ENCODE measurements around the gene ALKBH4.
A peak's percentile ranks its signal among the peaks of the same experiment; 100 is the strongest.
"Not testable (repeated sequence)": the region's sequence is repeated elsewhere in the genome, so short reads cannot be mapped to it uniquely, and the experiment has no call there.

ALKBH4 gene

GRCh38 chr7:102457352-102457924 is 7.2 kb downstream of the ALKBH4 start:
- Mint-ChIP-seq H3K4me1 (peaks cover 14% of the 10 kb centered on the region), H3K9me3 (no peaks in the 10 kb centered on the region), H3K4me3 (no peak overlapping the region), H3K27ac (ENCODE audit: low read depth) (no peak overlapping the region), H3K27me3 (no peaks in the 10 kb centered on the region), H3K36me3 (ENCODE audit: insufficient read depth) (peaks cover 17% of the 10 kb centered on the region)
- no peak for ATAC-seq (replicated peaks; ENCODE audit: extremely low read depth, poor library complexity, severe bottlenecking)
- DNase-seq (ENCODE audit: low spot score in 2 of 2), result no peak

GRCh38 chr7:102456327-102456726 is 8.3 kb downstream of the ALKBH4 start:
- no peak for ATAC-seq (replicated peaks; ENCODE audit: extremely low read depth, poor library complexity, severe bottlenecking)
- DNase-seq (ENCODE audit: low spot score in 2 of 2), result no peak
- no peaks in the 10 kb centered on the region for H3K27me3 Mint-ChIP-seq
- peaks cover 15% of the 10 kb centered on the region for H3K36me3 Mint-ChIP-seq (ENCODE audit: insufficient read depth)
- H3K4me3 Mint-ChIP-seq, result no peak overlapping the region
- H3K27ac Mint-ChIP-seq (ENCODE audit: low read depth), result no peak overlapping the region
- H3K4me1 Mint-ChIP-seq, result peaks cover 6% of the 10 kb centered on the region
- no peaks in the 10 kb centered on the region for H3K9me3 Mint-ChIP-seq

- H3K27ac Mint-ChIP-seq (ENCODE audit: low read depth), result no peak overlapping the region
- H3K36me3 Mint-ChIP-seq (ENCODE audit: insufficient read depth), result peaks cover 14% of the 10 kb centered on the region
- DNase-seq (ENCODE audit: low spot score in 2 of 2), result no peak
- H3K4me3 Mint-ChIP-seq, result no peak overlapping the region
- H3K27me3 Mint-ChIP-seq, result no peaks in the 10 kb centered on the region
- no peak for ATAC-seq (replicated peaks; ENCODE audit: extremely low read depth, poor library complexity, severe bottlenecking)
- H3K9me3 Mint-ChIP-seq, result no peaks in the 10 kb centered on the region
- peaks cover 2% of the 10 kb centered on the region for H3K4me1 Mint-ChIP-seq
Measured at GRCh38 chr7:102455596-102455995, 9.1 kb downstream of the ALKBH4 start.

GRCh38 chr7:102454932-102455331 is 9.7 kb downstream of the ALKBH4 start:
- Mint-ChIP-seq H3K27ac (ENCODE audit: low read depth) (peak overlapping the region; percentile 59), H3K36me3 (ENCODE audit: insufficient read depth) (peaks cover 12% of the 10 kb centered on the region)
- not testable (repeated sequence) for ATAC-seq (replicated peaks; ENCODE audit: extremely low read depth, poor library complexity, severe bottlenecking); H3K27me3 Mint-ChIP-seq; H3K9me3 Mint-ChIP-seq; H3K4me1 Mint-ChIP-seq; H3K4me3 Mint-ChIP-seq; DNase-seq (ENCODE audit: low spot score in 2 of 2)

- no peak for ATAC-seq (replicated peaks; ENCODE audit: extremely low read depth, poor library complexity, severe bottlenecking)
- no peaks in the 10 kb centered on the region for H3K27me3 Mint-ChIP-seq
- H3K4me1 Mint-ChIP-seq, result no peaks in the 10 kb centered on the region
- H3K9me3 Mint-ChIP-seq, result no peaks in the 10 kb centered on the region
- no peak overlapping the region for H3K4me3 Mint-ChIP-seq
- peaks cover 9% of the 10 kb centered on the region for H3K36me3 Mint-ChIP-seq (ENCODE audit: insufficient read depth)
- no peak for DNase-seq (ENCODE audit: low spot score in 2 of 2)
- peak overlapping the region; percentile 59 for H3K27ac Mint-ChIP-seq (ENCODE audit: low read depth)
Measured at GRCh38 chr7:102454468-102454867, 10.2 kb downstream of the ALKBH4 start.

- no peaks in the 10 kb centered on the region for H3K27me3 Mint-ChIP-seq
- H3K4me1 Mint-ChIP-seq, result no peaks in the 10 kb centered on the region
- peaks cover 8% of the 10 kb centered on the region for H3K36me3 Mint-ChIP-seq (ENCODE audit: insufficient read depth)
- no peak overlapping the region for H3K4me3 Mint-ChIP-seq
- H3K9me3 Mint-ChIP-seq, result no peaks in the 10 kb centered on the region
- ATAC-seq (replicated peaks; ENCODE audit: extremely low read depth, poor library complexity, severe bottlenecking) (no peak), DNase-seq (ENCODE audit: low spot score in 2 of 2) (no peak)
- H3K27ac Mint-ChIP-seq (ENCODE audit: low read depth), result no peak overlapping the region
Measured at GRCh38 chr7:102453319-102453718, 11.3 kb downstream of the ALKBH4 start.

GRCh38 chr7:102452451-102452850 is 12.2 kb downstream of the ALKBH4 start:
- Mint-ChIP-seq H3K4me1 (no peaks in the 10 kb centered on the region), H3K27ac (ENCODE audit: low read depth) (no peak overlapping the region), H3K4me3 (no peak overlapping the region), H3K9me3 (no peaks in the 10 kb centered on the region), H3K36me3 (ENCODE audit: insufficient read depth) (peaks cover 8% of the 10 kb centered on the region), H3K27me3 (no peaks in the 10 kb centered on the region)
- no peak for ATAC-seq (replicated peaks; ENCODE audit: extremely low read depth, poor library complexity, severe bottlenecking)
- DNase-seq (ENCODE audit: low spot score in 2 of 2), result no peak

- Mint-ChIP-seq H3K4me3 (no peak overlapping the region), H3K4me1 (no peaks in the 10 kb centered on the region), H3K36me3 (ENCODE audit: insufficient read depth) (peaks cover 9% of the 10 kb centered on the region), H3K27ac (ENCODE audit: low read depth) (no peak overlapping the region), H3K27me3 (no peaks in the 10 kb centered on the region), H3K9me3 (no peaks in the 10 kb centered on the region)
- DNase-seq (ENCODE audit: low spot score in 2 of 2) (no peak), ATAC-seq (replicated peaks; ENCODE audit: extremely low read depth, poor library complexity, severe bottlenecking) (no peak)
Measured at GRCh38 chr7:102451371-102452054, 13.2 kb downstream of the ALKBH4 start.

- no peaks in the 10 kb centered on the region for H3K27me3 Mint-ChIP-seq
- ATAC-seq (replicated peaks; ENCODE audit: extremely low read depth, poor library complexity, severe bottlenecking), result peak; percentile 73
- H3K4me1 Mint-ChIP-seq, result no peaks in the 10 kb centered on the region
- no peak overlapping the region for H3K4me3 Mint-ChIP-seq
- H3K36me3 Mint-ChIP-seq (ENCODE audit: insufficient read depth), result peaks cover 8% of the 10 kb centered on the region
- H3K27ac Mint-ChIP-seq (ENCODE audit: low read depth), result peak overlapping the region; percentile 55
- no peak for DNase-seq (ENCODE audit: low spot score in 2 of 2)
- H3K9me3 Mint-ChIP-seq, result no peaks in the 10 kb centered on the region
Measured at GRCh38 chr7:102450242-102450641, 14.4 kb downstream of the ALKBH4 start.

- no peak for DNase-seq (ENCODE audit: low spot score in 2 of 2)
- Mint-ChIP-seq H3K4me3 (no peak overlapping the region), H3K4me1 (no peaks in the 10 kb centered on the region), H3K36me3 (ENCODE audit: insufficient read depth) (peaks cover 10% of the 10 kb centered on the region), H3K27me3 (no peaks in the 10 kb centered on the region), H3K27ac (ENCODE audit: low read depth) (no peak overlapping the region), H3K9me3 (no peaks in the 10 kb centered on the region)
- ATAC-seq (replicated peaks; ENCODE audit: extremely low read depth, poor library complexity, severe bottlenecking), result no peak
Measured at GRCh38 chr7:102449136-102449535, 15.5 kb downstream of the ALKBH4 start.

- no peak for ATAC-seq (replicated peaks; ENCODE audit: extremely low read depth, poor library complexity, severe bottlenecking)
- no peak for DNase-seq (ENCODE audit: low spot score in 2 of 2)
- Mint-ChIP-seq H3K27me3 (no peaks in the 10 kb centered on the region), H3K9me3 (no peaks in the 10 kb centered on the region), H3K27ac (ENCODE audit: low read depth) (peak overlapping the region; percentile 62), H3K36me3 (ENCODE audit: insufficient read depth) (peaks cover 14% of the 10 kb centered on the region), H3K4me1 (no peaks in the 10 kb centered on the region), H3K4me3 (no peak overlapping the region)
Measured at GRCh38 chr7:102447311-102447710, 17.4 kb downstream of the ALKBH4 start.

- ATAC-seq (replicated peaks; ENCODE audit: extremely low read depth, poor library complexity, severe bottlenecking), result no peak
- no peak for DNase-seq (ENCODE audit: low spot score in 2 of 2)
- Mint-ChIP-seq H3K27me3 (no peaks in the 10 kb centered on the region), H3K36me3 (ENCODE audit: insufficient read depth) (peaks cover 18% of the 10 kb centered on the region), H3K27ac (ENCODE audit: low read depth) (peak overlapping the region; percentile 62), H3K4me1 (no peaks in the 10 kb centered on the region), H3K4me3 (no peak overlapping the region), H3K9me3 (no peaks in the 10 kb centered on the region)
Measured at GRCh38 chr7:102446387-102447156, 18.1 kb downstream of the ALKBH4 start.

GRCh38 chr7:102445674-102446071 is 19.0 kb downstream of the ALKBH4 start:
- ATAC-seq (replicated peaks; ENCODE audit: extremely low read depth, poor library complexity, severe bottlenecking) (no peak), DNase-seq (ENCODE audit: low spot score in 2 of 2) (no peak)
- H3K36me3 Mint-ChIP-seq (ENCODE audit: insufficient read depth), result peaks cover 22% of the 10 kb centered on the region
- H3K27ac Mint-ChIP-seq (ENCODE audit: low read depth), result no peak overlapping the region
- H3K27me3 Mint-ChIP-seq, result no peaks in the 10 kb centered on the region
- no peaks in the 10 kb centered on the region for H3K4me1 Mint-ChIP-seq
- H3K9me3 Mint-ChIP-seq, result no peaks in the 10 kb centered on the region
- no peak overlapping the region for H3K4me3 Mint-ChIP-seq

Data from central memory CD8-positive, alpha-beta T cell (primary cell).